Breast epithelium (tissue), 4 donors: ENCODE data around the gene PRLR. TPM values are rescaled to one million over a fixed set of nuclear protein-coding genes. Genes with fewer than 3 reads are reported as not detected.

Experiments used
- DNase-seq, 2 donors: peaks; one replicate each; pipeline ENCODE4 v3.0.0-alpha.2; 2019; ENCODE audit warnings: low spot score in 2 of 2
- H3K27ac ChIP-seq, 2 donors: fragments of 200-600 bp; sonication (generic) in 1 of 2; one replicate each; pipeline ENCODE4 v1.5.1; 2016 to 2019; ENCODE audit warnings: mild to moderate bottlenecking in 1 of 2
- H3K27me3 ChIP-seq, 2 donors: fragments of 200-600 bp; sonication (generic) in 1 of 2; one replicate each; pipeline versions ENCODE4 v1.5.1 to v1.6.0; 2017 to 2019; ENCODE audit warnings: control low read depth in 1 of 2, mild to moderate bottlenecking in 1 of 2
- H3K36me3 ChIP-seq: fragments of 200-600 bp; one replicate; pipeline ENCODE4 v1.5.1; 2019
- H3K4me1 ChIP-seq, 2 donors: fragments of 200-600 bp; sonication (generic); one replicate each; pipeline ENCODE4 v1.5.1; 2016 to 2019; ENCODE audit warnings: control low read depth in 1 of 2
- H3K4me3 ChIP-seq, 3 donors: fragments of 200-600 bp; sonication (generic); 1 replicate in 2 of 3; 2 replicates in 1 of 3; pipeline ENCODE4 v1.5.1; 2016 to 2019; ENCODE audit warnings: mild to moderate bottlenecking in 3 of 3, moderate library complexity in 2 of 3
- H3K9me3 ChIP-seq, 2 donors: fragments of 200-600 bp; sonication (generic) in 1 of 2; one replicate each; pipeline ENCODE4 v1.5.1; 2016 to 2019; ENCODE audit warnings: control low read depth in 1 of 2
- POLR2A ChIP-seq: fragments of 450-650 bp; IDR thresholded peaks from one replicate; pipeline ENCODE4 v1.6.1; 2016; ENCODE audit warnings: antibody characterized with exemption, mild to moderate bottlenecking, moderate library complexity
- POLR2AphosphoS5 ChIP-seq, 3 donors: sonication (generic); formaldehyde crosslinking; IDR thresholded peaks; one replicate each; pipeline ENCODE4 v1.6.1; 2017; ENCODE audit warnings: antibody characterized with exemption in 3 of 3
- intact Hi-C: fragments of 100-400 bp; cut with DNase I; formaldehyde crosslinking; loops from one replicate; pipeline ENCODE4 v1.15.1; 2023; ENCODE audit warnings: low total_unique reads
- total RNA-seq, 3 donors: library from RNA; depleted of rRNA; stranded (reverse); fragments of >200 nt; gene quantifications; one replicate each; pipeline ENCODE4 v1.1.0, GENCODE V29; 2016
- TF ChIP-seq, protein P1 (sequence below), 3 donors: fragments of 450-650 bp; IDR thresholded peaks; one replicate each; pipeline ENCODE4 v1.5.1; 2016 to 2017; ENCODE audit warnings: antibody characterized with exemption in 3 of 3, mild to moderate bottlenecking in 3 of 3, moderate library complexity in 3 of 3

PRLR gene
- total RNA-seq, 3 donors from 2014 or later: 2.6 to 78.0 (median 28.8) TPM

DNA sequence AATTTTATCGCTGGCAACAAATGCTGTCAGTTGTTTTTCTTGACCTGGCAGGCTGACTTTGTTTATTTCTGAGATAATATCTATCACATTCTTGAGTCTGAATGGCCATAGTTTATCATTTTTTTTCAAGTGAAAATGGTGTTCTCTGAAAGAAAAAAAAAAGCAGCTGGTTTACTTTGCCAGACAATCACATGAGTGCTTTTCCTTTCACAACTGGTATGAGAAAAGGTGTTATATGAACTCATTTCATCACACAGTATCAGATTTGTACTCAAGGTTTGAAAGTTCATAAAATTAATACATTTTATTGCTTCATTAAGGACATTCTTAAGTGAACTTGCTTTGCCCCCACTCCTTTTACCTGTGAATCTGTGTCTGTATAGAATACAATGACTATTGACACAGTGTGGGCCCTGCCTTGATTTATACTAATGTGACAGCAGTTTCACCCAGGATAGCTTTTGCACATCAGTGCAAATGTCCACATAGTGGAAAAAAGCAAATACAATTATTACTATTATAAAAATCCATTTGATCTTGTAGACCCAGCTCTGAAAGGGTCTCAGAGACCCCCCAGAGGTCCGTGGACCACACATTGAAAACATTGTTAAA, 33.1 kb upstream of the PRLR start:
- Histone ChIP-seq H3K4me3 (no peak overlapping the region), H3K4me1 (no peaks in the 10 kb centered on the region), H3K27ac (no peak overlapping the region), H3K36me3 (no peaks in the 10 kb centered on the region), H3K27me3 (no peaks in the 10 kb centered on the region), H3K9me3 (no peaks in the 10 kb centered on the region)
- TF ChIP-seq POLR2A (no peak), POLR2AphosphoS5 (IDR thresholded peaks at IDR 0.05) (no peak)
- TF ChIP-seq, protein P1, sequence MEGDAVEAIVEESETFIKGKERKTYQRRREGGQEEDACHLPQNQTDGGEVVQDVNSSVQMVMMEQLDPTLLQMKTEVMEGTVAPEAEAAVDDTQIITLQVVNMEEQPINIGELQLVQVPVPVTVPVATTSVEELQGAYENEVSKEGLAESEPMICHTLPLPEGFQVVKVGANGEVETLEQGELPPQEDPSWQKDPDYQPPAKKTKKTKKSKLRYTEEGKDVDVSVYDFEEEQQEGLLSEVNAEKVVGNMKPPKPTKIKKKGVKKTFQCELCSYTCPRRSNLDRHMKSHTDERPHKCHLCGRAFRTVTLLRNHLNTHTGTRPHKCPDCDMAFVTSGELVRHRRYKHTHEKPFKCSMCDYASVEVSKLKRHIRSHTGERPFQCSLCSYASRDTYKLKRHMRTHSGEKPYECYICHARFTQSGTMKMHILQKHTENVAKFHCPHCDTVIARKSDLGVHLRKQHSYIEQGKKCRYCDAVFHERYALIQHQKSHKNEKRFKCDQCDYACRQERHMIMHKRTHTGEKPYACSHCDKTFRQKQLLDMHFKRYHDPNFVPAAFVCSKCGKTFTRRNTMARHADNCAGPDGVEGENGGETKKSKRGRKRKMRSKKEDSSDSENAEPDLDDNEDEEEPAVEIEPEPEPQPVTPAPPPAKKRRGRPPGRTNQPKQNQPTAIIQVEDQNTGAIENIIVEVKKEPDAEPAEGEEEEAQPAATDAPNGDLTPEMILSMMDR (IDR thresholded peaks at IDR 0.05): no peak
- intact Hi-C loops: no loop called here
- DNase-seq: no peak

DNA sequence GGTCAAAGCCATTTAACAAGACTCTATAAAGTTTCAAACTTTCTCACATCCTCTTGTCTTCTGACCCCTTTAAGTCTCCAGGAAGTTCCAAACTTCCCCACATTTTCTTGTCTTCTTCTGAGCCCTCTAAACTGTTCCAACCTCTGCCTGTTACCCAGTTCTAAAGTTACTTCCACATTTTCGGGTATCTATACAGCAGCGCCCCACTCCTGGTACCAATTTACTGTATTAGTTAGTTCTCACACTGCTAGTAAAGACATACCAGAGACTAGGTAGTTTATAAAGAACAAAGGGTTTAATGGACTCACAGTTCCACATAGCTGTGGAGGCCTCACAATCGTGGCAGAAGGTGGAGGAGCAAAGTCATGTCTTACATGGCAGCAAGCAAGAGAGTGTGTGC, 23.3 kb upstream of the PRLR start:
- Histone ChIP-seq H3K27me3 (no peaks in the 10 kb centered on the region), H3K4me3 (no peak overlapping the region), H3K4me1 (no peaks in the 10 kb centered on the region), H3K9me3 (peaks cover 4 to 16% of the 10 kb centered on the region in 2 donors), H3K27ac (no peak overlapping the region), H3K36me3 (no peaks in the 10 kb centered on the region)
- DNase-seq: no peak
- no peak for TF ChIP-seq POLR2AphosphoS5 (IDR thresholded peaks at IDR 0.05)
- TF ChIP-seq, protein P1 (IDR thresholded peaks at IDR 0.05): no peak
- no peak for TF ChIP-seq POLR2A
- intact Hi-C loops: no loop called here

DNA sequence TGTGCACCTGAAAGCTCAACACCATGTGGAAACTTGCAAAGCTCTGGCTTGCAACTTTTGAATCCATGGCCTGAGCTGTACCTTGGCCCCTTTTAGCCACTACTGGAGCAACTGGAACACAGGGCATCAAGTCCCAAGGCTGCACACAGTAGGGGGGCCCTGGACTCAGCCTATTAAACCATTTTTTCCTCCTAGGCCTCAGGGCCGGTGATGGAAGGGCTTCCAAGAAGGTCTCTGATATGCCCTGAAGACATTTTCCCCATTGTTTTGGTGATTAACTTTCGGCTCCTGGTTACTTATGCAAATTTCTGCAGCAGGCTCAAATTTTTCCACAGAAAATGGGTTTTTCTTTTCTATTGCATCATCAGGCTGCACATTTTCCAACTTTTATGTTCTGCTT, 22.7 kb upstream of the PRLR start:
- DNase-seq: no peak
- Histone ChIP-seq H3K27ac (no peak overlapping the region), H3K9me3 (peaks cover 4 to 16% of the 10 kb centered on the region in 2 donors), H3K36me3 (no peaks in the 10 kb centered on the region), H3K27me3 (no peaks in the 10 kb centered on the region), H3K4me3 (no peak overlapping the region), H3K4me1 (no peaks in the 10 kb centered on the region)
- intact Hi-C loops: no loop called here
- TF ChIP-seq, protein P1 (IDR thresholded peaks at IDR 0.05): no peak
- TF ChIP-seq POLR2A: no peak
- no peak for TF ChIP-seq POLR2AphosphoS5 (IDR thresholded peaks at IDR 0.05)

- intact Hi-C loops: no loop called here
- Histone ChIP-seq H3K4me1 (peaks cover 0 to 4% of the 10 kb centered on the region in 2 donors), H3K27me3 (no peaks in the 10 kb centered on the region), H3K9me3 (peaks cover 4 to 13% of the 10 kb centered on the region in 2 donors), H3K36me3 (no peaks in the 10 kb centered on the region), H3K4me3 (peak overlapping the region in 1 of 3 donors; percentile 5), H3K27ac (no peak overlapping the region)
- TF ChIP-seq, protein P1 (IDR thresholded peaks at IDR 0.05): no peak
- no peak for TF ChIP-seq POLR2A
- no peak for TF ChIP-seq POLR2AphosphoS5 (IDR thresholded peaks at IDR 0.05)
- no peak for DNase-seq
Measured at GRCh38 chr5:35248843-35249780, 18.8 kb upstream of the PRLR start.

GRCh38 chr5:35247648-35248034, 17.4 kb upstream of the PRLR start:
- peaks cover 0 to 4% of the 10 kb centered on the region in 2 donors for H3K4me1 ChIP-seq
- no peak overlapping the region for H3K4me3 ChIP-seq
- peak in 1 of 2 donors; percentile 47 for DNase-seq
- no peaks in the 10 kb centered on the region for H3K27me3 ChIP-seq
- peak overlapping the region; percentile 62 to 79 for H3K27ac ChIP-seq
- H3K36me3 ChIP-seq: no peaks in the 10 kb centered on the region
- peak in 1 of 3 donors; percentile 22 for TF ChIP-seq POLR2AphosphoS5 (IDR thresholded peaks at IDR 0.05)
- TF ChIP-seq, protein P1 (IDR thresholded peaks at IDR 0.05): no peak
- intact Hi-C loops: no loop called here
- H3K9me3 ChIP-seq: no peaks in the 10 kb centered on the region
